Inflammatory macrophage (primary cell): ENCODE results near the gene ZNF474.

Experiments
- DNase-seq, 2 donors: peaks; one replicate each; pipeline ENCODE4 v3.0.0-alpha.2; 2020 to 2022

Gene ZNF474

DNA sequence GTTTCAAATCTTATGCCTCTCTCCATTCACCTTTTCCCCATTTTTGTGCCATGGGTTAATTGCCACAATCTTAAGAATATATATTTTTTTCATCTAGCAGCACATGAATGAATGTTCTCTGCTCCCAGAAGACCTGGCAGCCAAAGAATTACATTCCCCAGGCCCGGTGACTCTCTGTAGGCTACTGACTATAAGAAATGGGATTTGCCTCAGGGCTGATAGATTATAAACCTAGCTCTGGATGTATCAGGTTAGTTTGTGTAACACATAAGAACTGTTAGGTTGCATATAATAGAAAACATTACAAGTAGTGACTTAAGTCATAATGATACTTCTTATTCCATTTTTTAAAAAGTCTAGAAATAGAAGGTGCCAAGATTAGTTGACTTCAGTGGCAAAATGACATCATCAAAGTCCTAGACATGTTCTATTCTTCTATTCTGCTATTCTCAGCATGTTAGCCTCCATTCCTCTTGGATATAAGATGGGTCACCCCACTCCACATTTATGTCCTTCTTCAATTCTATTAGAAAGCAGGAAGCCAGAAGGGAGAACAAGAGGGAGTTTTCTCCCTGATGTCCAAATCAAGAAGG is 10.9 kb upstream of the ZNF474 start:
- no peak for DNase-seq

- DNase-seq: no peak
These were observed 10.1 kb upstream of the ZNF474 start for GRCh38 chr5:122119205-122119604.

- DNase-seq: no peak
These were observed 8.9 kb upstream of the ZNF474 start for GRCh38 chr5:122120493-122120892.

DNA sequence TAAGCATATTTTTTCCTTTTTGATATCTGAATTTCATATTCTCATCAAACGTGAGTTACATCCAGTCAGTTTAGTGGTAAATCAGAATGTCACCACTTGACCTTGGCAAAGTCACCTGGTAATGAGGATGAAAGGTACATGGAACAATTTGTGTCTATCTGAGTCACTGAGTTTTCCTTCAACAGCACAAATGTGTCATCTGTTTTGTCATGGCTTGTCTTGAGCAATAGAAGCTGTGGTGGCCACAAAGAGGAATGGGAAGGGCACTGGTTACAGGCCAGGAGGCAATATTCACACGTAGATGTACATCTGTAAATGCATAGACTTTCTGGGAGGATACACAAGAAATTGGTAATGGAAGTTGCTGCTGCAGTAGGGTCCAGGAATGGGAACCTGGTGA is 8.4 kb upstream of the ZNF474 start:
- DNase-seq: peak; percentile 15 to 41

DNA sequence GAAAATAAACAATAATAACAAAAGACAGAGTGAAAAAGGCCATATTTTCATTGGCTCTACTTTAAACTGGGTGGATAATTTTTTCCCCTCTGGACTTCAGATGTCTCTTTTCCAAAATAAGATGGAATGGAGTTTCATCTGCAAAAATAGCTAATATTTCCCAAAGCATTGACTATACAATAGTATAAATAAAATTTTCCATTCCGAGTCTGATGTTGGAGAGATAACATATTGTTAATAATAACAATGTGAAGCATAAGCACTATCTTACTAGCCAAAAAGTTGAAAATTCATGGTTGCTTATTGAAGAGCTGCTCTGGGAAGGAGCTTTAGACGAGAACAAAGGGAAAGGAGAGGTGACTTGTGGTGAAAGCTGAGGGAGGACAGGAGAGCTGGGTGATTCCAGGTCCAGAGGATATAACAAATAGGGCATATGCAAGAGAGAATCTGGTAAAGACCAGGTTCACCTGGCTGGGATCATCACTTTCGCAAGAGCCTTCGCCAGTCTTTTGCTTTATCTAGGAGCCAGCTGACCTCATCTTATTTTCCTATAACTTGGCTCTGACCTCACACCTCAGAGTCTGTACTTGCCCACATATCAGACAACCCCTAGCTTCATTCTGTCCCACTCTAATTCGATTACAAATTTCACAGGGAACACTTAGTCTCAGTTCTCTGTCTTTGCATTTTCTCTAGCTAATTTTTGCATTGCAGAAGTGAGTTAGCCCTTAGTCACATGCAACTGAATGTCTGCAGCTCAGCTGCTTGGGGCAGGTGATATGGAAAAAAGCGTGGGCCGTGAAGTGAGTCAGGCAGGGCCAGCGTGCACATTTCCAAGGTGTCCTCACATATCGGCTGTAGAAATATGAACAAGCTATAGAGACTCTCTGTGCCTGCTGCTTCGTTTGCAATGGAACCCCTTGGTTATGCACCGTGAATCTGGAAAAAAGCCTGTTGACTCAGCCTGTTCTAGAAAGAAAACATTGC is 7.6 kb upstream of the ZNF474 start:
- DNase-seq: no peak

GRCh38 chr5:122124766-122125165 is 4.6 kb upstream of the ZNF474 start:
- DNase-seq: no peak

DNA sequence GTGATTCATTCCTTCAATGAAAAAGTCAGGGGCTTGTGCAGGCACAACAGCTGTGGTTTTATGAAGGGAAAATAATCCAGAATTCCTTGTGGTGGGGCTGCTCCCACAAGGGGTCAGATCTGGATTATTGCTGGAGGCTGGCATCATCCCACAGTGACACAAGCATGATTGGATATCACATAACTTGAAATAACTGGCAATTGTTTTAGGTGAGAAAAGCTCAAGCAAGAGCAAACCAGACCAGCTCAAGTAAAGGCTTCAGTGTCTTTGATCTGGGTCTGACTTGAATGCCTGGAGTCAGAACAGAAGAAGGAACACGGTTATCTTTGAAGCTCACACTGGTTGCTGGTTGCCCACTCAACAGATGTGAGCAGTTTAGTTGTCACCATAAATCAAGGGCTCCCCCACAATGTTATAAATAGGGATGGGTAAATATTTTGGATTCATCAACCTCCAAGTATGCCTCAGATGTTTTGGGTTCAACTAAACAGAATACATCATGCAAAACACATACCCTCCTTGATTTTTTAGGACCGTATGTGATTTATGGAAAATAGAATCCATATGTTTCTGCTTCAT is 3.1 kb upstream of the ZNF474 start:
- DNase-seq: no peak

GRCh38 chr5:122126756-122127321 is 2.5 kb upstream of the ZNF474 start:
- DNase-seq: no peak

GRCh38 chr5:122130152-122130551 is 806 bp downstream of the ZNF474 start:
- no peak for DNase-seq

- no peak for DNase-seq
These were observed 8.4 kb downstream of the ZNF474 start for GRCh38 chr5:122137702-122138101.

- DNase-seq: no peak
These were observed 9.0 kb downstream of the ZNF474 start for GRCh38 chr5:122138356-122138755.

DNA sequence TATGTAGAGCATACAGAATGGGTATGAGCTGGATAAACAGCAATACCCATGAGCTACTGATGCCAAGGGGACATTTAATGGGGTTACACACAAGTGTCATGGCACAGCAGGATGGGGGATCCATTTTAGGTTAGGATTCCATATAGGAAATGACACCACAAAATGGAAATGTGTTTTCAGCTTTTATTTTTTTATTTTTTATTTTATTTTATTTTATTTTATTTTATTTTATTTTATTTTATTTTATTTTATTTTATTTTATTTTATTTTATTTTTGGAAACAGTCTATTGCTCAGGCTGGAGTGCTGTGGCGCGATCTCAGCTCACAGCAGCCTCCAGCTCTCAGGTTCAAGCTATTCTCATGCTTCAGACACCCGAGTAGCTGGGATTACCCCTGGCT is 11.6 kb downstream of the ZNF474 start:
- no peak for DNase-seq

- DNase-seq: no peak
These were observed 12.4 kb downstream of the ZNF474 start for GRCh38 chr5:122141751-122142150.

GRCh38 chr5:122142480-122143164 is 13.3 kb downstream of the ZNF474 start:
- DNase-seq: no peak

GRCh38 chr5:122144236-122144635 is 14.9 kb downstream of the ZNF474 start:
- no peak for DNase-seq

GRCh38 chr5:122145906-122146305 is 16.6 kb downstream of the ZNF474 start:
- DNase-seq: no peak

DNA sequence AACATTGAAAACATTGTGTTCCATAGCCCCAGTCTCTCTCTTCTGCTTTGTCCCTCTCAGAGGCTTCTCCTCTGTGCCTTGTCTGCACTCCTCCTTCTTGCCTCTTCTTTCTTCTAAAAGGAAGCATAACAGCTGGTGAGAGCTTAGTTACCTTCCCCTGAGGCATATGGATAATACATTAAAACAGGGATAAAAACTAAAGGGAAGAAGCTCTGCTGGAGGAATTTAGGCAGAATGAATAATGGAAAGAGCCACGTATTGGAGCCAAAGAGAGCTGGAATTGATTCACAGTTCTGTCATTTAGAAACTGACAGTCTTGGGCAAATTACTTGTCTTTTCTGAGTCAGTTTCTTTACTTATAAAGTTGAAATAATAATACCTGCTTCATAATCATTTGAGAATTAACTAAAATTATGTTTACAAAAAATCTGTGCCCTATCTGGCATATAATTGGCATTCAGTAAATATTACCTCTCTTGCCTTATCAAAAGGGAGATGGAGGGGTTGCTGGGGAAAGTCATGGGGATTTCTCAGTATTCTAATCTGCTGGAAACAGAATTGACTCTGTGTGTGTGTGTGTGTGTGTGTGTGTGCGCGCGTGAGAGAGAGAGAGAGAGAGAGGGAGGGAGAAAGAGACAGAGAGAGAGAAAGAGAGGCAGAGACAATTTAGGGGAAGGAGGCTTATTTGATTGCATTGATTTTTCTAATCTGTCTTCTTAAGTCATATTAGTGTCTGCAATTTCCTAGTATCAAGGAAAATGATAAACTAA is 20.2 kb downstream of the ZNF474 start:
- no peak for DNase-seq

- no peak for DNase-seq
These were observed 20.9 kb downstream of the ZNF474 start for GRCh38 chr5:122150215-122150614.

- DNase-seq: no peak
These were observed 22.3 kb downstream of the ZNF474 start for GRCh38 chr5:122151640-122152039.

DNA sequence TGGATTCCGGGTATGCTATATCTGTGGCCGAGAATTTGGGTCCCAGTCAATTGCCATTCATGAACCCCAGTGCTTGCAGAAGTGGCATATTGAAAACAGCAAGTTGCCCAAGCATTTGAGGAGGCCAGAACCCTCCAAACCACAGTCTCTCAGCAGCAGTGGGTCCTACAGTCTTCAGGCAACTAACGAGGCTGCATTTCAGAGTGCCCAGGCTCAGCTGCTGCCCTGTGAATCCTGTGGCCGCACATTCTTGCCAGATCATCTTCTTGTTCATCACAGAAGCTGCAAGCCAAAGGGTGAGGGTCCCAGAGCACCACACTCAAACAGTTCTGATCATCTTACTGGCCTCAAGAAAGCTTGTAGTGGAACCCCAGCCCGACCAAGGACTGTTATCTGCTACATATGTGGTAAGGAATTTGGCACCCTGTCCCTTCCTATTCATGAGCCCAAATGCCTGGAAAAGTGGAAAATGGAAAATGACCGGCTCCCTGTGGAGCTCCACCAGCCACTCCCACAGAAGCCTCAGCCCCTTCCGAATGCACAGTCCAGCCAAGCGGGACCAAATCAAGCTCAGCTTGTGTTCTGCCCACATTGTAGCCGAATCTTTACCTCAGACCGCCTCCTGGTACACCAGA is 23.0 kb downstream of the ZNF474 start:
- DNase-seq: no peak

DNA sequence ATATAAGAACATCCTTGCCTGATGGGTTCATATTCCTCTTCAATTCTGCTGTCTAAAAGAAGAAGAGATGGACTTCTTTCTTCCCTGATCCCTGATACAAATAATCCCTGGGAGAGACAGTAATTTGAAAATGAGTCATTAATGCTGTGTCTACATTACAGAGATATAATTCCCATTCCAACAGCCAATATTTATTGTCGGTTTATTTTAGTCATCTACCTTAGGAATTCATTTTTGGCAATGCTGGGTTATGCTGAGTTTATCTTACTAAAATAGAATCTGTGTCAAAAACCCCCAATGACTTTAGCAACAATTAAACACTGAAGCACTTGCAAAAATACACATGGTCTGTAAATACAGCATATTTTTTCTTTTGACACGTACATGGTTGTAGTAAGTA is 23.9 kb downstream of the ZNF474 start:
- no peak for DNase-seq
